Muscle layer of colon (tissue), 2 donors: ENCODE results near the gene VTI1A.

Experiments
- H3K27ac ChIP-seq: one replicate; pipeline ENCODE4 v1.7.0; 2013; ENCODE audit warnings: low read depth, mild to moderate bottlenecking, low read length, moderate library complexity
- H3K27me3 ChIP-seq, 2 donors: one replicate each; pipeline ENCODE4 v1.7.0; 2013; ENCODE audit warnings: low read length in 2 of 2, mild to moderate bottlenecking in 2 of 2; ENCODE audit not compliant: insufficient read depth in 2 of 2, control insufficient read depth in 1 of 2
- H3K36me3 ChIP-seq: one replicate; pipeline ENCODE4 v1.7.0; 2013; ENCODE audit warnings: mild to moderate bottlenecking, low read length; ENCODE audit not compliant: insufficient read depth
- H3K4me1 ChIP-seq: one replicate; pipeline ENCODE4 v1.7.0; 2013; ENCODE audit warnings: mild to moderate bottlenecking, low read length; ENCODE audit not compliant: insufficient read depth
- H3K4me3 ChIP-seq, 2 donors: one replicate each; pipeline ENCODE4 v1.7.0; 2013; ENCODE audit warnings: low read length in 2 of 2, low read depth in 1 of 2, mild to moderate bottlenecking in 1 of 2, moderate library complexity in 1 of 2
- H3K9ac ChIP-seq: one replicate; pipeline ENCODE4 v1.7.0; 2013; ENCODE audit warnings: low read length
- H3K9me3 ChIP-seq: one replicate; pipeline ENCODE4 v1.7.0; 2013; ENCODE audit warnings: mild to moderate bottlenecking, low read length
- donor health status: abdominal sarcoma.
- donor health status: Adenocarcinoma of cecum.

The VTI1A gene

DNA sequence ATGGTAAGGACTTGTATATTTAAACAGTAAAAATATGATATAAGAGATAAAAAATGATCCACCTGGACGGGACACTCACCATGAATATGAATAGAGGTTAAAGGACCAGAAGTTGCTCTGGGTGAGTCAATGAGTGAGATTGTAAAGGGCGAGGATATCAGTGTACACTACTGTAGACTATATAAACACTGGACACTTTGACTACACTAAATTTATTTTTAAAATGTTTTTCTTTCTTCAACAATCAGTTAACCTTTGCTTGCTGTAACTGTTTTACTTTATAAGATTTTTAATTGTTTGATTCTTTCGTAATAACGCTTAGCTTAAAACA lies 202.8 kb downstream of the VTI1A start:
- Histone ChIP-seq H3K36me3 (no peaks in the 10 kb centered on the region), H3K9me3 (no peaks in the 10 kb centered on the region), H3K27ac (no peak overlapping the region), H3K4me1 (no peaks in the 10 kb centered on the region), H3K9ac (no peak overlapping the region), H3K27me3 (no peaks in the 10 kb centered on the region), H3K4me3 (no peak overlapping the region)

- H3K36me3 ChIP-seq = no peaks in the 10 kb centered on the region
- no peak overlapping the region for H3K9ac ChIP-seq
Measured at GRCh38 chr10:112650588-112651030, 203.6 kb downstream of the VTI1A start.

GRCh38 chr10:112653215-112653614 lies 206.2 kb downstream of the VTI1A start:
- no peak overlapping the region for H3K9ac ChIP-seq
- no peaks in the 10 kb centered on the region for H3K27me3 ChIP-seq
- no peaks in the 10 kb centered on the region for H3K9me3 ChIP-seq
- H3K27ac ChIP-seq = no peak overlapping the region
- H3K36me3 ChIP-seq = no peaks in the 10 kb centered on the region
- no peak overlapping the region for H3K4me3 ChIP-seq
- H3K4me1 ChIP-seq = no peaks in the 10 kb centered on the region

More at GRCh38 chr10:112650588-112651030, 203.6 kb downstream of the VTI1A start:
- Histone ChIP-seq H3K9me3 (no peaks in the 10 kb centered on the region), H3K27me3 (no peaks in the 10 kb centered on the region), H3K4me3 (no peak overlapping the region), H3K27ac (no peak overlapping the region), H3K4me1 (no peaks in the 10 kb centered on the region)

GRCh38 chr10:112653851-112654250 lies 206.8 kb downstream of the VTI1A start:
- Histone ChIP-seq H3K9ac (no peak overlapping the region), H3K4me1 (no peaks in the 10 kb centered on the region), H3K4me3 (no peak overlapping the region), H3K27ac (no peak overlapping the region), H3K27me3 (no peaks in the 10 kb centered on the region), H3K36me3 (no peaks in the 10 kb centered on the region), H3K9me3 (no peaks in the 10 kb centered on the region)

DNA sequence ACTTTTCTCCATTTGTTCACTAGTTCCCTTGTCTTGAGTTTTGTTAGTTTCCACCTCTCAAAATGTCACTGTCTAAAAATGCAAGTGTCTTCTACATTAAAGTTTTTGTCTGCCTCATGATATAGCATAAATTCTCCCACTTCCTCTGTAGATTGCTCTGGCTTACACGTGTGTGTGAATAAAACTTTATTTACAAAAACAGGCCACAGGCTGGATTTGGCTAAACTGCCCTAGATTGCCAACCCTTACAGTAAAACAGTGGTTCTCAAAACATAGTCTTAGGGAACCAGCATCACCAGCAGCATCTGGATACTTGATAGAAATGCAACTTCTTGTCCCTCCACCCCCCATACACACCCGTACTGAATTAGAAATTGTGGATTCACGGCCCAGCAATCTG lies 207.8 kb downstream of the VTI1A start:
- no peak overlapping the region for H3K27ac ChIP-seq
- no peak overlapping the region for H3K4me3 ChIP-seq
- no peak overlapping the region for H3K9ac ChIP-seq
- H3K4me1 ChIP-seq = no peaks in the 10 kb centered on the region
- H3K9me3 ChIP-seq = no peaks in the 10 kb centered on the region
- H3K27me3 ChIP-seq = no peaks in the 10 kb centered on the region
- H3K36me3 ChIP-seq = no peaks in the 10 kb centered on the region

GRCh38 chr10:112655722-112656121 lies 208.7 kb downstream of the VTI1A start:
- Histone ChIP-seq H3K36me3 (no peaks in the 10 kb centered on the region), H3K4me3 (no peak overlapping the region), H3K9me3 (no peaks in the 10 kb centered on the region), H3K9ac (no peak overlapping the region), H3K4me1 (no peaks in the 10 kb centered on the region), H3K27ac (no peak overlapping the region), H3K27me3 (no peaks in the 10 kb centered on the region)

GRCh38 chr10:112658465-112658864 lies 211.4 kb downstream of the VTI1A start:
- no peak overlapping the region for H3K27ac ChIP-seq
- no peak overlapping the region for H3K9ac ChIP-seq
- H3K4me1 ChIP-seq = no peaks in the 10 kb centered on the region
- no peaks in the 10 kb centered on the region for H3K27me3 ChIP-seq
- H3K9me3 ChIP-seq = no peaks in the 10 kb centered on the region
- H3K4me3 ChIP-seq = no peak overlapping the region
- no peaks in the 10 kb centered on the region for H3K36me3 ChIP-seq

- Histone ChIP-seq H3K4me1 (no peaks in the 10 kb centered on the region), H3K27ac (no peak overlapping the region)
Measured at GRCh38 chr10:112658900-112659638, 212.1 kb downstream of the VTI1A start.

DNA sequence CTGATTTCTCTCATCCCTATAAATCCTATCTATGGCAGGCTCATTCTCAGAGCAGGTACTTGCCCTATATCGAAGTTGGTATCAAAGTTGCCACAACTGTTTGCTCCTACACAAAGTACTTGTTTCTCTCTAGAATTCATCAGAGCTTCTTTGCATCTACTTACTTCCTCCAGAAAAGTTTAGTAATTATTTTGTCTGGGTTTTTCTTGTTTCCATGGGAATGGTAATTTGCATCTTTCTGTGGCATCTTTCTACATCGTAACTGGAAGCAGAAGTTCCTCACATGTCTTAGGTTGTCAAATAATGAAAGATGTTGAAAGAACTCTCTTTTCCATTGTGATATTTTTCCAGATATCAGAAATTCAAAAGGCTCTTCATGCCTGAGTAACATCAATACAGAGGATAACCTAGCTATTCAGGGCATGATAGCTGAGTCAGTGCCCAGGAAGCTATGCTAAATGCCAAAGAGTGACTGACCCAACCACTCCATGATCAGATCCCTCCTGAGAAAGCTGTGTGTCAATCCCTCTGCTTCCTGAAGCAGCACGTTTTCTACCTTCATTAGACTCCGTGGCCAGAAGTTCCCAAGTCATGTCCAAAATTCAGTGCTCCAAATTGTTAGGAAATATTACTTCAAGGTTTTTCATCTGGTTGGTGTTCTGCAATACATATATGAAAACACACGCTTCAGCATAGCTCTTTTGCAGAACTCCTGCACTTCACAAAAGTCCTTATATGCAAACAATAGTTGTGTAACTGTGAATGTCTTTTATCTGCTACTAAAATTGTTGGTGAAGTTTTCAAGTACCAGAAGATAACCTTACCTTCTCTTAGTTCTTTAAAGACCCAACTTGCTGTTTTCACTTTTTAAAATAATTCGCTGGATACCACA lies 216.5 kb downstream of the VTI1A start:
- H3K4me3 ChIP-seq = no peak overlapping the region
- H3K27me3 ChIP-seq = no peaks in the 10 kb centered on the region
- H3K36me3 ChIP-seq = no peaks in the 10 kb centered on the region
- H3K9me3 ChIP-seq = no peaks in the 10 kb centered on the region
- H3K9ac ChIP-seq = no peak overlapping the region
- no peaks in the 10 kb centered on the region for H3K4me1 ChIP-seq
- no peak overlapping the region for H3K27ac ChIP-seq

More at GRCh38 chr10:112658900-112659638, 212.1 kb downstream of the VTI1A start:
- no peaks in the 10 kb centered on the region for H3K27me3 ChIP-seq
- H3K4me3 ChIP-seq = no peak overlapping the region
- H3K9me3 ChIP-seq = no peaks in the 10 kb centered on the region
- no peaks in the 10 kb centered on the region for H3K36me3 ChIP-seq
- no peak overlapping the region for H3K9ac ChIP-seq

DNA sequence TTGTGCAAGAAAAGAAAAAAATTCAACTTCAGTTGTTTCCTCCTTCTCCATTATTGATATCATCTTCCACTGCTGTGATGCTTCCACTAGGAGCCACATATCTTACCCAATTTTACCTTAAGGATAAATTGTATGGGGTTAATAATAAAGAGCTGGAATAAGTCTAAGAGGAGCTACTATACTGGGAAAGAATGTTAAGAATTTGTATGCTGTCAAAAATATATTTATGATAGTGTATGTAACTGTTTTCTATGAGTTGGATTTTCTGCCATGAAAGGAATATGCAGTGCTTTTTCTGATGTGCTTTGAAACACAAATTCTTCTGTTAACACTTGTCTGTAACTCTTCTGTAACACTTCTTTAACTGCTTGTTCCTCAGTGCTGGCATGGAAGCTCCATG lies 219.1 kb downstream of the VTI1A start:
- Histone ChIP-seq H3K9ac (no peak overlapping the region), H3K9me3 (no peaks in the 10 kb centered on the region), H3K27me3 (no peaks in the 10 kb centered on the region), H3K4me1 (no peaks in the 10 kb centered on the region), H3K27ac (no peak overlapping the region), H3K36me3 (no peaks in the 10 kb centered on the region), H3K4me3 (no peak overlapping the region)

GRCh38 chr10:112669989-112670388 lies 223.0 kb downstream of the VTI1A start:
- Histone ChIP-seq H3K36me3 (no peaks in the 10 kb centered on the region), H3K27me3 (no peaks in the 10 kb centered on the region), H3K4me1 (no peaks in the 10 kb centered on the region), H3K27ac (no peak overlapping the region), H3K4me3 (no peak overlapping the region), H3K9ac (no peak overlapping the region), H3K9me3 (no peaks in the 10 kb centered on the region)
